Measurements from ENCODE around the gene TSPAN4. TPM values are rescaled to one million over a fixed set of nuclear protein-coding genes. Genes with fewer than 3 reads are reported as not detected.
A peak's percentile ranks its signal among the peaks of the same experiment; 100 is the strongest.

TSPAN4 gene
- total RNA-seq, 4 donors from 2014 or later: 14.4 to 34.8 (median 21.5) TPM

DNA sequence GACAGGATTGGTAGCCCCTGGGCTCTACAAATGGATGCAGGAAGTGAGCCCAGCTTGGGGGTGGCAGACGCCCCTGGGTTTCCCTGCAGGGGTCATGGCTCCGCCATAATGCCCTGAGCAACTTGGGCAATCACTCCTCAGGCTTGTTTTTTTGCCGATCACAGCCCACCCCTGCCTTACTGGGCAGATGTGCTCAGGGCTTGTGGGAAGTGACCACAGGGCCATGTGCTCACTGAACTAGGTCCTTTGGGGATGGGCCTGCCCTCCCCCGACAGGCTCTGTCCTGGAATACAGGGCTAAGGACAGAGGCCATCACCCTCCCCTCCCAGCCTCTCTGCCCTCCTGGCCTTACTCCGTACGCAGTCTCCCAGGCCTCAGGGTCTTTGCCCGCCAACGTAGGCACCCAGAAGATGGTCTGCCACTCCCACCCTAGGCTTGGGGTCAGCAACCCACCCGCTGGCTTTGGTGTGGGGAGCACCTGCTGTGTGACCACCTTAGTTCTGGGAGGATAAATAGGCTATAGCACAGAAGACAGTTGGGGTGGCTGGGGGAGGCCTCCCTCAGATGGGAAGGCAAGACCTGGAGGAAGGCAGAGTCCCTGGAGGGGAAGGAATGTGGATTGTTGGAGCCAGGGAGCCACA is 29.1 kb upstream of the TSPAN4 start:
- no peak overlapping the region for H3K4me3 ChIP-seq
- H3K27me3 ChIP-seq: no peaks in the 10 kb centered on the region
- in situ Hi-C loops (cut with MboI; ENCODE audit: low sequenced_read_pairs in 4 of 4): no loop called here
- TF ChIP-seq CTCF (IDR thresholded peaks at IDR 0.05 in 4 of 5, conservative IDR thresholded peaks at IDR 0.05 in 1 of 5) (no peak), POLR2A (IDR thresholded peaks at IDR 0.05) (no peak)
- H3K36me3 ChIP-seq: peaks cover 0 to 38% of the 10 kb centered on the region in 2 donors
- H3K27ac ChIP-seq: peak overlapping the region in 2 of 4 donors; percentile 26 to 100
- peaks cover 25 to 26% of the 10 kb centered on the region in 2 donors for H3K4me1 ChIP-seq
- ATAC-seq (no peak), DNase-seq (no peak)
- intact Hi-C loops (cut with DNase I; ENCODE audit: low total_unique reads): no loop called here
- no peaks in the 10 kb centered on the region for H3K9me3 ChIP-seq

DNA sequence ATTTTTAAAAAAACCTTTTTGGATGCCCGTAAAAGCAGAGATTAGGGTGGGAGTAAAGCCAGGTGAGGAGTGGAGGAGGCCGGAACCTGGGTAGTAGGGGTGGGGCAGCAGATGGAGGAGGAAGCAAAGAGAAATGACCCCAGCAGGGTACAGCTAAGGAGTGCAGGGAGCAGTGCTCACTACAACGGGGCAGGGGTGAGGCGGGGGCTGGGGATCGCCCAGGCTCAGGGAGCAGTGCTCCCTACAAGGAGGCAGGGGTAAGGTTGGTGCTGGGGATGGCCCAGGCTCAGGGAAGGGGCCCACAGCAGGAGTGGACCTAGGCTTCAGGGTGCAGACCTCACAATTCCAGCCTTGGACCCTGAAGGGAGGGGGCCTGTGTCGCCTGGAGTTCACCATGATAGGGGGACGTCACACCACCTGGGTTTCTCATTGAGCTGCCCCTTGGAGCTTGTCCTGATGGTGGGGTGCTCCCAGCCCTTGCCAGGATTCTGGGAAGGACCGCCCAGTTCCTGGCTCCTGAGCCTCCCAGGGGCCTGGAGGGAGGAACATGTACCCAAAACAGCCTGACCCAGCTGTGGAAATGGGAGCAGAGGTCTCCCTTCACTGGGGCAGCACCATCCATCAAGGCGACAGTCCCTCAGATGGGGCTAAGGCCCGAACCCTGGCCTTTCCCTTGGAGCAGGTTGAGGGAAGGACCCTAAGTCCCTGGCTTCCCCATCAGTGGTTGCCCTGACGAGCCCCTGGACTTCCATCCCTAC is 26.8 kb upstream of the TSPAN4 start:
- peaks cover 0 to 38% of the 10 kb centered on the region in 2 donors for H3K36me3 ChIP-seq
- no peaks in the 10 kb centered on the region for H3K27me3 ChIP-seq
- ATAC-seq (no peak), DNase-seq (no peak)
- no peaks in the 10 kb centered on the region for H3K9me3 ChIP-seq
- intact Hi-C loops (cut with DNase I; ENCODE audit: low total_unique reads): no loop called here
- in situ Hi-C loops (cut with MboI; ENCODE audit: low sequenced_read_pairs in 4 of 4): no loop called here
- no peak for TF ChIP-seq POLR2A (IDR thresholded peaks at IDR 0.05)
- TF ChIP-seq CTCF (IDR thresholded peaks at IDR 0.05 in 4 of 5, conservative IDR thresholded peaks at IDR 0.05 in 1 of 5): no peak
- H3K27ac ChIP-seq: no peak overlapping the region
- no peak overlapping the region for H3K4me3 ChIP-seq
- peaks cover 27 to 30% of the 10 kb centered on the region in 2 donors for H3K4me1 ChIP-seq

- intact Hi-C loops (cut with DNase I; ENCODE audit: low total_unique reads) (no loop called here), in situ Hi-C loops (cut with MboI; ENCODE audit: low sequenced_read_pairs in 4 of 4) (no loop called here)
- no peak for DNase-seq
- Histone ChIP-seq H3K27ac (no peak overlapping the region), H3K4me1 (peaks cover 27 to 28% of the 10 kb centered on the region in 2 donors), H3K4me3 (no peak overlapping the region), H3K36me3 (peaks cover 0 to 36% of the 10 kb centered on the region in 2 donors), H3K9me3 (no peaks in the 10 kb centered on the region), H3K27me3 (no peaks in the 10 kb centered on the region)
- ATAC-seq: no peak
- TF ChIP-seq CTCF (IDR thresholded peaks at IDR 0.05 in 4 of 5, conservative IDR thresholded peaks at IDR 0.05 in 1 of 5) (no peak), POLR2A (IDR thresholded peaks at IDR 0.05) (no peak)
Observed at GRCh38 chr11:816433-816779, 26.2 kb upstream of the TSPAN4 start.

DNA sequence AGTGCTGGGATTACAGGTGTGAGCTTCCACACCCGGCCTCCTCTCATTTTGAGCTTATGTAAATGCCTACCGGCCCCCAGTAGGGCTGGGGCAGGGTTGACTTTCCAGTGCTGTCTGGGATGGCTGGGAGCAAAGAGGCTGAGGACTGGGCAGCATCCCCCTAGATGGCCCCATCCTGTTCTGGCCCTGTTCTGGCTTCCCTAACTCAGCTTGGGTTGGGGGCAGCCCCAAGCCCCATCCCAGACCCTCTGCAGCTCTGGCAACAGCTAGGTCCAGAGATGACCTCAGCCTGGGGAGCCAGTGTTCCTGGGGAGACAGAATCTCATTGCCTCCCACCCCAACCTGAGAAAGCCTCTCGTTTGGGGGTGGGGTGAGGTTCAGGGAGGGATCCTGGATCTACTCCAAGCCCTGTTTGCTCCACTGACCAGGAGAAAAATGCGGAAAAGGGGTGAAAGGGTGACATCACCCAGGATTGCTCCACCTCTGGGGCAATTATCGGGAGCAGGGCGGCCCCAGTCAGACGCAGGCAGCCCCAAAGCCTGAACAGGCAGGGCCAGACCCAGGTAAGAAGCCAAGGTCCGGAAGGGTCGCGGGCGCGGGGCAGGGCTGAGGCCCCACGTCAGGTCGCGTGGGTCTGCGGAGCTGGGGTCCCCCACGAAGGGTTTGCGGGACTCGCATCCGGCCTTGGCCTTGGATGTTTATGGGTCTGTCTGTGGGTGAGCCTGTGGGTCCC is 24.1 kb upstream of the TSPAN4 start, which contains the start of gene PNPLA2:
PNPLA2 (plus strand) TSS at position 519 of the 733 bp plus-strand sequence. CDS start 805 bp downstream, outside the sequence.
- H3K27me3 ChIP-seq: no peaks in the 10 kb centered on the region
- H3K27ac ChIP-seq: peak within 1 kb of the TSS; percentile 93 to 100 (median 98)
- DNase-seq (peak in 1 of 2 donors; percentile 65), ATAC-seq (no peak)
- H3K4me3 ChIP-seq: peak within 1 kb of the TSS; percentile 68 to 100 (median 82)
- H3K9me3 ChIP-seq: no peaks in the 10 kb centered on the region
- intact Hi-C loops (cut with DNase I; ENCODE audit: low total_unique reads) (loop anchor here (1.0 kb wide), 1 partner anchor 9 kb away; the partner anchor contains the start of gene RPLP2), in situ Hi-C loops (cut with MboI; ENCODE audit: low sequenced_read_pairs in 4 of 4) (no loop called here)
- peaks cover 0 to 20% of the 10 kb centered on the region in 2 donors for H3K36me3 ChIP-seq
- H3K4me1 ChIP-seq: peaks cover 27 to 32% of the 10 kb centered on the region in 2 donors
- no peak for TF ChIP-seq POLR2A (IDR thresholded peaks at IDR 0.05)
- TF ChIP-seq CTCF (IDR thresholded peaks at IDR 0.05 in 4 of 5, conservative IDR thresholded peaks at IDR 0.05 in 1 of 5): no peak

Data from gastrocnemius medialis (tissue), 4 donors.